ENCODE results near the gene ENTPD6.
"Not testable (repeated sequence)": the region's sequence is repeated elsewhere in the genome, so short reads cannot be mapped to it uniquely, and the experiment has no call there.

Gene ENTPD6

DNA sequence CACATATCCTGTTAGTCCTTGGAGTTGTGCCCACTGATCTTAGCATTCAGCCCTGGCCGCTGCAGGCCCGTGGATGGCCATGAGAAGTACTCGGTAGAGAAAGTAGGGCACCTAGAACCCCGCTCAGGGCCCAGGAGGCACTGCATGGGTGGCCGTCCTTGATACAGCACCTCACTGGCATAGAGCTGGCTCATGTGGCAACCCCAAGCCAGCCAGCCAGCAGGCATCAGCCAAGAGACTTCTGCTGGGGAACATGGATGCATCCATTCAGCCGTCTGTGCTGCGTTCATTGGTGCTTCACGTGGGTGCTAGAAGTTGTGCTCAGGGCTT is 62.9 kb downstream of the ENTPD6 start:
- H3K36me3 ChIP-seq (ENCODE audit: control insufficient read depth, insufficient read depth, low read length) = peaks cover 6% of the 10 kb centered on the region
- no peak overlapping the region for H3K4me3 ChIP-seq (replicated peaks; ENCODE audit: low read depth, low read length)
- no peak for DNase-seq (ENCODE audit: extremely low read depth, insufficient read length)
- TF ChIP-seq, protein P1, sequence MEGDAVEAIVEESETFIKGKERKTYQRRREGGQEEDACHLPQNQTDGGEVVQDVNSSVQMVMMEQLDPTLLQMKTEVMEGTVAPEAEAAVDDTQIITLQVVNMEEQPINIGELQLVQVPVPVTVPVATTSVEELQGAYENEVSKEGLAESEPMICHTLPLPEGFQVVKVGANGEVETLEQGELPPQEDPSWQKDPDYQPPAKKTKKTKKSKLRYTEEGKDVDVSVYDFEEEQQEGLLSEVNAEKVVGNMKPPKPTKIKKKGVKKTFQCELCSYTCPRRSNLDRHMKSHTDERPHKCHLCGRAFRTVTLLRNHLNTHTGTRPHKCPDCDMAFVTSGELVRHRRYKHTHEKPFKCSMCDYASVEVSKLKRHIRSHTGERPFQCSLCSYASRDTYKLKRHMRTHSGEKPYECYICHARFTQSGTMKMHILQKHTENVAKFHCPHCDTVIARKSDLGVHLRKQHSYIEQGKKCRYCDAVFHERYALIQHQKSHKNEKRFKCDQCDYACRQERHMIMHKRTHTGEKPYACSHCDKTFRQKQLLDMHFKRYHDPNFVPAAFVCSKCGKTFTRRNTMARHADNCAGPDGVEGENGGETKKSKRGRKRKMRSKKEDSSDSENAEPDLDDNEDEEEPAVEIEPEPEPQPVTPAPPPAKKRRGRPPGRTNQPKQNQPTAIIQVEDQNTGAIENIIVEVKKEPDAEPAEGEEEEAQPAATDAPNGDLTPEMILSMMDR (IDR thresholded peaks at IDR 0.05; ENCODE audit: insufficient read depth, low read length, poor library complexity, severe bottlenecking) = no peak
- H3K27me3 ChIP-seq (replicated peaks; ENCODE audit: control insufficient read depth, insufficient read depth, low read length) = no peaks in the 10 kb centered on the region

DNA sequence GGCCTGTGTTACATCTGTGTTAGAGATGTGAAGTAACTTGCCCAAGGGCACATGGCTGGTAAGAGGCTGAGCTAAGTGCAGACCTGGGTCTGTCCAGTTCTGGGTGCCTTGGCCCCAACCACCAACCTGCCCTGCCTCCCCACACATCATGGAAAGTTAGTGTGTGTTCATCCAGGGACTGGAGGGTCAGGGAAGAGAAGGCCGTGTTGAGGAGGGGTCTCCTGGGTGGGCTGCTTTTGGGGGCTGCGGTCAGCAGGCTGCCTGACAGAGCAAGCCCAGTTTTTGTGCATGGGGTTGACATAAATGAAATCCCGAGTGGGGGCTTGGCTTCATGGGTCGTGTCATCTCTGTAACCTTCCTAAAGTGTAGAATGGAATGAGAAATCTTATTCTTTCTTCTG is 63.3 kb downstream of the ENTPD6 start:
- Histone ChIP-seq H3K4me3 (replicated peaks; ENCODE audit: low read depth, low read length) (no peak overlapping the region), H3K27me3 (replicated peaks; ENCODE audit: control insufficient read depth, insufficient read depth, low read length) (no peaks in the 10 kb centered on the region)
- TF ChIP-seq, protein P1 (IDR thresholded peaks at IDR 0.05; ENCODE audit: insufficient read depth, low read length, poor library complexity, severe bottlenecking) = no peak

DNA sequence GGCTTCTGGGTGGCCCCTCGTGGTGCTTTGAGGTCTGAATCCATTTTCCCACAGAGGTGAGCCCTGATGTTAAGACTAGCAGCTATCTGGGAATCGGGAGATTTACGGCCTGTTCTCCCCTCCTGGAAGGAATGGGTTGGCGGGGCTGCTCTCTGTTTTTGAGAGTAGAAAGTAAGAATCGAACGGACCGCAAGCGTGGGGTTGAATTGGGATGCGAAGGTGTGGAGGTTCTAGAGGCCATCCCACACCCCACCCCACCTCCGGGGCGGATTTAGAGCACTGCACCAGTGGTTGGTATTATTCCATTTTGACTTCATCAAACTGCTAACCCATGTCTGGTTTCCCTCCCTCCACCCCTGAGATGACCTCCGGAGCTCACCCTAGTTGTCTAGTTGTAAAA is 63.8 kb downstream of the ENTPD6 start:
- Histone ChIP-seq H3K4me3 (replicated peaks; ENCODE audit: low read depth, low read length) (no peak overlapping the region), H3K27me3 (replicated peaks; ENCODE audit: control insufficient read depth, insufficient read depth, low read length) (no peaks in the 10 kb centered on the region), H3K36me3 (ENCODE audit: control insufficient read depth, insufficient read depth, low read length) (peaks cover 6% of the 10 kb centered on the region)
- DNase-seq (ENCODE audit: extremely low read depth, insufficient read length) = no peak
- TF ChIP-seq, protein P1 (IDR thresholded peaks at IDR 0.05; ENCODE audit: insufficient read depth, low read length, poor library complexity, severe bottlenecking) = no peak

More for the DNA sequence above, 63.3 kb downstream of the ENTPD6 start:
- no peak for DNase-seq (ENCODE audit: extremely low read depth, insufficient read length)
- peaks cover 6% of the 10 kb centered on the region for H3K36me3 ChIP-seq (ENCODE audit: control insufficient read depth, insufficient read depth, low read length)

DNA sequence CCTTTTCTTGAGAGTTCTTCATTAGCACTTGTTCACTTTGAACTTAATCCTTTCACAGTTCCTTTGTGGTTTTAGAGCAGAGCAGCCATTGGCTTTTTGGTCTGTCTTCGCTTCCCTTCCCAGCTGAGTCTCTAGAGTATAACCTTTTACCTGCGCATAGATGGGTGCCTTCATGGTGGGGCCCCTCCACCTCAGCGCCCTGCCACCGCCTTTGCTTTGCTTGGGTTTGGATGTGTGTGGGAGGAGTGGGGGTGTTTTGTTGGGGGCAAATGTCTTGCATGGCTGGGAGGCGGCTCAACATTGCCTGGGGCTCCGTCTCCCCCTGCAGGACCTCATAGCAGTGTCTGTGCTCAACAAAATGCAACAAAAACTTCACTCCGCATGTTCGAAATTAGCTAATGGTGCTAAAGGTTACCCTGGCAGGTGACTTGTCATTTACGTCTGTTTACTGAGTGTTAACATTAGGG is 64.3 kb downstream of the ENTPD6 start:
- TF ChIP-seq, protein P1 (IDR thresholded peaks at IDR 0.05; ENCODE audit: insufficient read depth, low read length, poor library complexity, severe bottlenecking) = no peak
- Histone ChIP-seq H3K27me3 (replicated peaks; ENCODE audit: control insufficient read depth, insufficient read depth, low read length) (no peaks in the 10 kb centered on the region), H3K4me3 (replicated peaks; ENCODE audit: low read depth, low read length) (no peak overlapping the region), H3K36me3 (ENCODE audit: control insufficient read depth, insufficient read depth, low read length) (peaks cover 6% of the 10 kb centered on the region)
- no peak for DNase-seq (ENCODE audit: extremely low read depth, insufficient read length)

DNA sequence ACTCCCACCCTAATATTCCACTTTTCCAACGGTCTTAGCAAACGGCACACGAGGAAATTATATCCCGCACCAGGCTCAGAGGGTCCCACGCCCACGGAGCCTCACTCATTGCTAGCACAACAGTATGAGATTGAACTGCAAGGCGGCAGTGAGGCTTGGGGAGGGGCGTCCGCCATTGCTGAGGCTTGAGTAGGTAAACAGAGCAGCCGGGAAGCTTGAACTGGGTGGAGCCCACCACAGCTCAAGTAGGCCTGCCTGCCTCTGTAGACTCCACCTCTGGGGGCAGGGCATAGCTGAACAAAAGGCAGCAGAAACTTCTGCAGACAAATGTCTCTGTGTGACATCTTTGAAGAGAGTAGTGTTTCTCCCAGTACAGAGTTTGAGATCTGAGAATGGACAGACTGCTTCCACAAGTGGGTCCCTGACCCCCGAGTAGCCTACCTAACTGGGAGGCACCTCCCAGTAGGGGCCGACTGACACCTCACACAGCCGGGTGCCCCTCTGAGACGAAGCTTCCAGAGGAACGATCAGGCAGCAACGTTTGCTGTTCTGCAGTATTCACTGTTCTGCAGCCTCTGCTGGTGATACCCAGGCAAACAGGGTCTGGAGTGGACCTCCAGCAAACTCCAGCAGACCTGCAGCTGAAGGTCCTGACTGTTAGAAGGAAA is 65.4 kb downstream of the ENTPD6 start:
- not testable (repeated sequence) for DNase-seq (ENCODE audit: extremely low read depth, insufficient read length); H3K4me3 ChIP-seq (replicated peaks; ENCODE audit: low read depth, low read length); H3K27me3 ChIP-seq (replicated peaks; ENCODE audit: control insufficient read depth, insufficient read depth, low read length); H3K36me3 ChIP-seq (ENCODE audit: control insufficient read depth, insufficient read depth, low read length)

DNA sequence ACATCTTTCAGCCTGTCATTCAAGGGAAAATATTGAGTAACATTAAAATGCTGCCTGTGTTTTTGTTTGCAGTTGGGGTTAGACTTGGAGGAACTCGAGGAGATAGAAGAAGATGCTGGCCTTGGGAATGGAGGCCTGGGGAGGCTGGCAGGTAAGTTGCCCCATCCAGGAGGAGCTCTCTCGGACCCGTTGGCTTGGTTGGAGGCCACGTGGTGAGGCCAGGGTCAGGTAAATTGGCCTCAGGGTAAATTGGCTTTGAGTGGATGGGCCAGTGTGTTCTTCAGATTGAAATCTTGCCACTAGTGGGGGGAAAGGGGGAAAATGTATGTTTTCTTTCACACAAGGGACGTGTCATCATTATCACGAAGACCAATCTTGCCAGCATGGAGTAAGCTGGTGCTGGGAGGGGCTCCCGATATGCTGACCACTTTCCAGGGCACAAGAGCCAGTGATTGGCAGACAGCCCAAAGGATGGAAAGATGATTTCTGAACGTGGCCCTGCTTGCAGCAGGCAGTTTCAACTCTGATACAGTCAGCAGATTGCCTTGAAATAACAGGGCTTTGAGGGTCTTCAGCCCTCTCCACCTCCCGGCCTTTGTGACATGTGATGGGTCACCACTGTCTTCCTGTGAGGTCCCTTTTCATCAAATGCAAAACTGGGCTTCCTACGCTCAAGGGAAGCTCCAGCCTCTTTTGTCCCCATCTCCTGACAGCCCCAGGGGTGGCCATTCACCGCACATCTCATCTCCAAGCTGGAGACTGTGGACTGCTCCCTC is 73.7 kb downstream of the ENTPD6 start:
- H3K27me3 ChIP-seq (replicated peaks; ENCODE audit: control insufficient read depth, insufficient read depth, low read length) = no peaks in the 10 kb centered on the region
- no peak overlapping the region for H3K4me3 ChIP-seq (replicated peaks; ENCODE audit: low read depth, low read length)
- DNase-seq (ENCODE audit: extremely low read depth, insufficient read length) = no peak
- TF ChIP-seq, protein P1 (IDR thresholded peaks at IDR 0.05; ENCODE audit: insufficient read depth, low read length, poor library complexity, severe bottlenecking) = no peak
- peaks cover 18% of the 10 kb centered on the region for H3K36me3 ChIP-seq (ENCODE audit: control insufficient read depth, insufficient read depth, low read length)
